Fibroblast of skin of left biceps (primary cell): ENCODE data around the gene ATRNL1.

Source experiments
- DNase-seq, 2 experiments: peaks; one replicate each; pipeline ENCODE4 v3.0.0-alpha.2; 2013; ENCODE audit warnings: low read depth in 2 of 2

The ATRNL1 gene

GRCh38 chr10:115846528-115846927 is 753.4 kb downstream of the ATRNL1 start:
- no peak for DNase-seq

- no peak for DNase-seq
These were observed 756.0 kb downstream of the ATRNL1 start for GRCh38 chr10:115849197-115849596.

- DNase-seq: no peak
These were observed 757.5 kb downstream of the ATRNL1 start for GRCh38 chr10:115850666-115851065.

- DNase-seq: no peak
These were observed 758.5 kb downstream of the ATRNL1 start for GRCh38 chr10:115851695-115852094.

GRCh38 chr10:115854740-115855435 is 761.7 kb downstream of the ATRNL1 start:
- DNase-seq: no peak

GRCh38 chr10:115856580-115856979 is 763.4 kb downstream of the ATRNL1 start:
- DNase-seq: no peak

GRCh38 chr10:115857856-115858255 is 764.7 kb downstream of the ATRNL1 start:
- peak in 1 of 2 experiments; percentile 5 for DNase-seq

- DNase-seq: no peak
These were observed 767.3 kb downstream of the ATRNL1 start for GRCh38 chr10:115860182-115861107.

GRCh38 chr10:115861455-115861854 is 768.3 kb downstream of the ATRNL1 start:
- no peak for DNase-seq

GRCh38 chr10:115861864-115862263 is 768.7 kb downstream of the ATRNL1 start:
- DNase-seq: no peak

- no peak for DNase-seq
These were observed 773.0 kb downstream of the ATRNL1 start for GRCh38 chr10:115866174-115866573.

- no peak for DNase-seq
These were observed 773.5 kb downstream of the ATRNL1 start for GRCh38 chr10:115866691-115867090.

GRCh38 chr10:115867305-115867704 is 774.1 kb downstream of the ATRNL1 start:
- DNase-seq: no peak

- no peak for DNase-seq
These were observed 778.7 kb downstream of the ATRNL1 start for GRCh38 chr10:115871855-115872254.

- DNase-seq: no peak
These were observed 782.0 kb downstream of the ATRNL1 start for GRCh38 chr10:115875172-115875571.

- no peak for DNase-seq
These were observed 786.4 kb downstream of the ATRNL1 start for GRCh38 chr10:115879372-115880089.

GRCh38 chr10:115882021-115882420 is 788.9 kb downstream of the ATRNL1 start:
- no peak for DNase-seq

GRCh38 chr10:115883372-115883771 is 790.2 kb downstream of the ATRNL1 start:
- DNase-seq: no peak

- DNase-seq: no peak
These were observed 791.2 kb downstream of the ATRNL1 start for GRCh38 chr10:115884331-115884730.

GRCh38 chr10:115895166-115895565 is 802.0 kb downstream of the ATRNL1 start:
- no peak for DNase-seq

- DNase-seq: no peak
These were observed 805.1 kb downstream of the ATRNL1 start for GRCh38 chr10:115898242-115898641.

- no peak for DNase-seq
These were observed 809.4 kb downstream of the ATRNL1 start for GRCh38 chr10:115902596-115902995.
